ENCODE measurements around the gene ZNF592. TPM values are rescaled to one million over a fixed set of nuclear protein-coding genes. Genes with fewer than 3 reads are reported as not detected.

Gene ZNF592
- total and polyA plus RNA-seq, 2 of the 13 experiments (the other 11 are each of a cell fraction or from before 2014, with no cell fraction given): 8.2 to 9.8 TPM

GRCh38 chr15:84737005-84737404 lies 11.4 kb upstream of the ZNF592 start:
- no peak for DNase-seq (ENCODE audit: low spot score)
- WGBS (ENCODE audit: low lambda C conversion rate): 90% methylated on average over 2 of the region's 2 CpGs
- Histone ChIP-seq H3K27ac (ENCODE audit: extremely low read length, insufficient read depth, low read length) (no peak overlapping the region), H3K9me3 (ENCODE audit: low read length) (no peaks in the 10 kb centered on the region), H3K9ac (ENCODE audit: insufficient read depth, low read depth, low read length) (no peak overlapping the region), H4K20me1 (ENCODE audit: insufficient read depth, low read length) (no peaks in the 10 kb centered on the region), H3K4me2 (ENCODE audit: low read depth, low read length) (no peak overlapping the region), H3K36me3 (replicated peaks in 1 of 2; ENCODE audit: control insufficient read depth in 1 of 2, insufficient read depth in 2 of 2, low read length in 2 of 2) (no peaks in the 10 kb centered on the region), H3K4me1 (ENCODE audit: insufficient read depth, low read length) (peaks cover 36% of the 10 kb centered on the region), H3K27me3 (ENCODE audit: control insufficient read depth in 1 of 2, insufficient read depth in 2 of 2, low read length in 2 of 2) (no peaks in the 10 kb centered on the region), H3K4me3 (replicated peaks in 1 of 3; ENCODE audit: insufficient read depth in 1 of 3, low read depth in 2 of 3, low read length in 3 of 3) (no peak overlapping the region), H3K79me2 (ENCODE audit: insufficient read depth, low read length) (no peaks in the 10 kb centered on the region), H2AFZ (ENCODE audit: low read length) (no peak overlapping the region)
- CTCF ChIA-PET (ENCODE audit: low intra/inter-chr PET ratio, low total read pairs): no interaction called here
- in situ Hi-C loops (cut with HindIII; ENCODE audit: extremely low pct_ligation_motif_present, low pct_unique_long_range_greater_than_20kb) (no loop called here), intact Hi-C loops (cut with micrococcal nuclease; ENCODE audit: unreplicated experiment) (no loop called here)
- POLR2A ChIA-PET: no interaction called here
- TF ChIP-seq, protein P1, sequence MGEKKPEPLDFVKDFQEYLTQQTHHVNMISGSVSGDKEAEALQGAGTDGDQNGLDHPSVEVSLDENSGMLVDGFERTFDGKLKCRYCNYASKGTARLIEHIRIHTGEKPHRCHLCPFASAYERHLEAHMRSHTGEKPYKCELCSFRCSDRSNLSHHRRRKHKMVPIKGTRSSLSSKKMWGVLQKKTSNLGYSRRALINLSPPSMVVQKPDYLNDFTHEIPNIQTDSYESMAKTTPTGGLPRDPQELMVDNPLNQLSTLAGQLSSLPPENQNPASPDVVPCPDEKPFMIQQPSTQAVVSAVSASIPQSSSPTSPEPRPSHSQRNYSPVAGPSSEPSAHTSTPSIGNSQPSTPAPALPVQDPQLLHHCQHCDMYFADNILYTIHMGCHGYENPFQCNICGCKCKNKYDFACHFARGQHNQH (CRISPR knock-in tag; IDR thresholded peaks at IDR 0.05): no peak
- TF ChIP-seq ZNF354B (CRISPR knock-in tag; IDR thresholded peaks at IDR 0.05) (no peak), ZNF775 (CRISPR knock-in tag; IDR thresholded peaks at IDR 0.05; ENCODE audit: borderline replicate concordance) (no peak), RFX3 (CRISPR knock-in tag; IDR thresholded peaks at IDR 0.05) (no peak), ZXDC (CRISPR knock-in tag; IDR thresholded peaks at IDR 0.05) (no peak), RORA (CRISPR knock-in tag; IDR thresholded peaks at IDR 0.05) (no peak), KAT2B (IDR thresholded peaks at IDR 0.05; ENCODE audit: borderline replicate concordance, low read depth, low read length) (no peak), GPBP1L1 (CRISPR knock-in tag; IDR thresholded peaks at IDR 0.05) (no peak), RFXANK (CRISPR knock-in tag; IDR thresholded peaks at IDR 0.05) (no peak), MEIS2 (CRISPR knock-in tag; IDR thresholded peaks at IDR 0.05) (no peak), GLI4 (CRISPR knock-in tag; IDR thresholded peaks at IDR 0.05; ENCODE audit: borderline replicate concordance) (no peak), NFKBIZ (CRISPR knock-in tag; IDR thresholded peaks at IDR 0.05) (no peak), REST (IDR thresholded peaks at IDR 0.05; ENCODE audit: borderline replicate concordance in 1 of 2, low read depth in 1 of 2, low read length in 2 of 2) (no peak), ZNF33A (CRISPR knock-in tag; IDR thresholded peaks at IDR 0.05; ENCODE audit: borderline replicate concordance) (no peak)
- no peak for FAIRE-seq
- ATAC-seq: no peak
- no TSS peak for BruUV-seq (replicated peaks)
